Ectodermal cell (in vitro differentiated cells): ENCODE results near the gene ATG4B.
"Not testable (repeated sequence)": the region's sequence is repeated elsewhere in the genome, so short reads cannot be mapped to it uniquely, and the experiment has no call there.

Experiments
- H3K27ac ChIP-seq: 2 replicates; pipeline ENCODE4 v1.7.0; 2013; ENCODE audit warnings: mild to moderate bottlenecking, low read depth, low read length; ENCODE audit not compliant: insufficient read depth, poor library complexity, severe bottlenecking
- H3K27me3 ChIP-seq: 2 replicates; pipeline ENCODE4 v1.7.0; 2013; ENCODE audit warnings: mild to moderate bottlenecking, low read length; ENCODE audit not compliant: insufficient read depth, control insufficient read depth, poor library complexity, severe bottlenecking
- H3K36me3 ChIP-seq: one replicate; pipeline ENCODE4 v1.7.0; 2013; ENCODE audit warnings: low read length; ENCODE audit not compliant: control insufficient read depth, insufficient read depth
- H3K4me1 ChIP-seq: one replicate; pipeline ENCODE4 v1.7.0; 2013; ENCODE audit warnings: low read length; ENCODE audit not compliant: control insufficient read depth, insufficient read depth
- H3K4me3 ChIP-seq: 2 replicates; pipeline ENCODE4 v1.7.0; 2013; ENCODE audit warnings: low read depth, low read length, control low read depth; ENCODE audit not compliant: insufficient read depth
- H3K9me3 ChIP-seq: 2 replicates; pipeline ENCODE4 v1.7.0; 2013; ENCODE audit warnings: mild to moderate bottlenecking, low read length, moderate library complexity; ENCODE audit not compliant: control insufficient read depth
- WGBS, 2 experiments: methylation state at CpG; one replicate each; pipeline ENCODE4 v1.1.7; 2013; ENCODE audit warnings: missing lambda C conversion rate in 2 of 2; 5-methylcytosine and 5-hydroxymethylcytosine counted together

ATG4B gene

DNA sequence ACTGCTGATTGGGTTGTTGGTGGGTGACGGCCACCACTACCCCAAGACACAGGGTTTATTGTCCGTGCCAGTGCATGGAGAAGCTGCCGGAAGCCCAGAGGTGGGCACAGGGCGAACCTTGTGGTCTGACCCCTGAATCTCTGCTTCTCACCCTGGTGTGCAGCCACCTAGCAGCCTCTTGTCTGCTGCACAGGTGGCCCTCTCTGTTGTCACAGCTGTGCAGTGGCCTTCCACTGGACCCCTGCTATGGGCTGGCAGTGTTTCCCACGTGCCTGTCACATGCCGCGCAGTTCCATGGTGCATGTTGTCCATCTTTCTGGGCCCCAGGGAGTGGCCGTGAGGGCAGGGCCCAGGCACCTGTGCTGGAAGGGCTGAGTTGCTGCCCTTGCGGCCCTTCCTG is 15.2 kb downstream of the ATG4B start:
- Histone ChIP-seq H3K9me3 (no peaks in the 10 kb centered on the region), H3K27me3 (no peaks in the 10 kb centered on the region), H3K27ac (no peak overlapping the region), H3K4me1 (no peaks in the 10 kb centered on the region), H3K36me3 (peaks cover 20% of the 10 kb centered on the region), H3K4me3 (no peak overlapping the region)
- 95 to 97% methylated on average over 9 of the region's 9 CpGs for WGBS, 2 experiments

DNA sequence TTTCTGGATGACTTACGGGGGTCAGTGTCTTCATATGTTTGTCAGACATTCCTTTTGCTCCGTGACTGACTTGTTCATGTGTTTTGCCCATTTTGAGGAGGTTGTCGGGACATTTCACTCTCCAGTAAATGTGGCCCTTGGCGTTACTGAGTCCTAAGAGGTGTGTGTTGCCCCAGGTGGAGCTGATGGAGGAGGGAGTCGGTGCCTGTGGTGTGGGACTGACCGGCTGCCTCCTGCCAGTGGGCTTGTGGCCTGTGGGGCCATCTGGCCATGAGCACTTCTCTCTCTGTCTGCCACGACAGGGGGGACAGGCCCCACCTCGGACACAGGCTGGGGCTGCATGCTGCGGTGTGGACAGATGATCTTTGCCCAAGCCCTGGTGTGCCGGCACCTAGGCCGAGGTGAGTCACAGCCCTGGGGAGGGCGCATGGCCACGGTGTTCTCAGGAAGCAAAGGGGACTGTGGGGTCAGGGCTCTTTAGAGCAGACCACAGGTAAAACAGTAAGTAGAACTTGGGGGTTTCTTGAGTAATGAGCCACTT is 15.8 kb downstream of the ATG4B start:
- Histone ChIP-seq H3K27me3 (no peaks in the 10 kb centered on the region), H3K27ac (no peak overlapping the region), H3K4me1 (no peaks in the 10 kb centered on the region), H3K4me3 (no peak overlapping the region), H3K36me3 (peaks cover 26% of the 10 kb centered on the region), H3K9me3 (no peaks in the 10 kb centered on the region)
- 95 to 97% methylated on average over 13 of the region's 13 CpGs for WGBS, 2 experiments

DNA sequence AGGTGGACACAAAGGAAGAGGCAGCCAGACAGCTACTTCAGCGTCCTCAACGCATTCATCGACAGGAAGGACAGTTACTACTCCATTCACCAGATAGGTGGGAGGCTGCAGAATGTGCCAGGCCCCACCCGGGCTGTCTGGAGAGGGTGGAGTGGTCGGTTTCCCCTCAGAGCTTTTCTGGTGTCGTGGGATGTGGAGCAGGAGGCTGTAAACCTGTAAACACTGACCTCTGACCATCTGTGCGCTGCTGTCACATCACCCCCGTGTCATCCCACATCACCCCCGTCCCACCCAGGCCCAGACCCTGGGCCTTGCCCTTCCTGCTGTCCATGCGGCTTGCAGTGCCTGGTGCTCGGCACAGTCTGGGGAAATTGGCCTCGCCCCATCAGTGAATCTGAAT is 17.1 kb downstream of the ATG4B start:
- H3K4me3 ChIP-seq, result no peak overlapping the region
- no peaks in the 10 kb centered on the region for H3K27me3 ChIP-seq
- H3K36me3 ChIP-seq, result peaks cover 27% of the 10 kb centered on the region
- 96 to 97% methylated on average over 12 of the region's 12 CpGs for WGBS, 2 experiments
- no peaks in the 10 kb centered on the region for H3K9me3 ChIP-seq
- H3K27ac ChIP-seq, result no peak overlapping the region
- no peaks in the 10 kb centered on the region for H3K4me1 ChIP-seq

DNA sequence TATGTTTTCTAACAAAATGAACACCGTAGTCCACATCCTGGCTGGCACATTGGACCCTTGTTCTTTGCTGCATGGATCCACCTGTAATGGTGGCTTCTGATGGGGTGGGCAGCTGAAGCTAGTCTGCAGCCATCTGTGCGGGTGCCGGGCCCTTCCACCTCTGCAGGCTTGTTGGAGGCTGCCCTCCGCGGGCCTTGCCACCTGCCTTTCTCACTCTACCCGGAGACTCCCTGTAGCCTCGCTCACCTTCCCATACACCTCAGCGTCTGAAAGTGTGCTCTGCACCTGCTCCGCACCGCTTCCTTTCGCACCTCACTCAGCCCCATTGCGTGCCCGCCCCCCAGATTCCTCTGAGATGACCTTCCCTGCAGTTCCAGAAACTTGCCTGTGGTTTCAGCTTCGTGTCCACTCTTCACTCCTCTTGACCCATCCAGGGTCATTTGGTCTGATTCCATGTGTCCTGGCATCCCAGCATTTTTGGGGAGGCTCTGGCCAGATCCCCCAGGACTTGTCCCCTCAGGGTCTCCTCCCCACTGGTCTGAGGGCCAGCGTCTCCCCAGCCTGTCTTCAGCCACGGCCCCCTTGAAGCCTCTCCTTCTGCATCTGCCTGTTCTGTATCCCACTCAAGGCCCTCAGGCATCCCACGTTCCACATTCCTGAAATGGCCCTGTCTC is 18.2 kb downstream of the ATG4B start:
- Histone ChIP-seq H3K4me1 (no peaks in the 10 kb centered on the region), H3K27ac (no peak overlapping the region), H3K9me3 (no peaks in the 10 kb centered on the region), H3K27me3 (no peaks in the 10 kb centered on the region), H3K36me3 (peaks cover 32% of the 10 kb centered on the region), H3K4me3 (no peak overlapping the region)
- 93 to 96% methylated on average over 17 of the region's 17 CpGs for WGBS, 2 experiments

DNA sequence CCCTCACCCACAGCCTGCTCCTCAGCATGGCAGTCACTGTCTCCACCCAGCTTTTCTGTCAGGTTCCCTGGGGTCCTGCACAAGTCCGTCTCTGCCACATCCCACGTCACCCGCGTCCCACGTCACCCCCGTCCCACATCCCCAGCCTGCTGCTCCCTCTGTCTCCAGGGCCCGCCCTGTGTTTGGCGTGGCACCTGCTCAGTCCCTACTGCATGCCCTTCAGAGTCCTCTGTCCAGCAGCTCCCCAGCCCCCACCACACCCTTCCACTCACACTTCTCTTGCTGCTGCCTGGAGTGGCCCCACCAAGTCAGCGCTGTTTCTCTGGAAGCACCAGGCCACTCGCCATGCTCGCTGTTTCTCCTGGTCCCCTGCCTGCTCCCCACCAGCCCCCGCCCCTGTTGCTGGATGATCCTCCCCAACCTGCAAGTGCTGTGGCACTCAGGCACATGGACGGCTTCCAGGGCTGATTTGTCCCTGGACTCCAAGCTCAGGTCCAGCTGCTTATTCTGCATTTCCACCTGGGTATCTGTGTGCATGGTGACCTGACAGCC is 18.8 kb downstream of the ATG4B start:
- WGBS, 2 experiments, result 95 to 96% methylated on average over 13 of the region's 13 CpGs
- Histone ChIP-seq H3K9me3 (no peaks in the 10 kb centered on the region), H3K27ac (no peak overlapping the region), H3K27me3 (no peaks in the 10 kb centered on the region), H3K4me3 (no peak overlapping the region), H3K4me1 (no peaks in the 10 kb centered on the region), H3K36me3 (peaks cover 32% of the 10 kb centered on the region)

DNA sequence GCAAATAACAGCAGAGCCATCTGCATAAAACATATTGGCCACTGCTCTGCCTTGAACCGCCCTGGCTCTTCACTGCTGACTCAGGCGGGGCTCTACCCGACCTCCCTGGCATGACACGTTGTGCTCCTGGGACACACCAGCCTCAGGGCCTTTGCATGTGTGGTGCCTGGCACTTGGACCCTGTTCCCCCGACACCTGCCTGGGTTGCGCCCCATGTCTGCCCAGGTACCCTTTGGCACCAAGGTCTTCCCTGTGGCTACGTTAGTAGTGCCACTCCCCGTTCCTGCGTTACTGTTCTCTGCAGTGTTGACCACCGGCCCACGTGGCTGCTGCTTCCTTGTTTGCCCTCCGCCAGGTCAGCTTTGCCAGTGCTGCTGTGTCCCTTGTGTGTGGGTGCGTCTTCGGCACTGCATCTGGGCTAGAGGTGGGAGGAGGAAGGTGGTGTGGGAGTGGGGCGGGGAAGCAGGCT is 20.3 kb downstream of the ATG4B start:
- 88% methylated on average over 15 of the region's 15 CpGs for WGBS, 2 experiments
- no peak overlapping the region for H3K4me3 ChIP-seq
- H3K36me3 ChIP-seq, result peaks cover 29% of the 10 kb centered on the region
- no peaks in the 10 kb centered on the region for H3K4me1 ChIP-seq
- H3K27me3 ChIP-seq, result no peaks in the 10 kb centered on the region
- H3K27ac ChIP-seq, result no peak overlapping the region
- H3K9me3 ChIP-seq, result no peaks in the 10 kb centered on the region

DNA sequence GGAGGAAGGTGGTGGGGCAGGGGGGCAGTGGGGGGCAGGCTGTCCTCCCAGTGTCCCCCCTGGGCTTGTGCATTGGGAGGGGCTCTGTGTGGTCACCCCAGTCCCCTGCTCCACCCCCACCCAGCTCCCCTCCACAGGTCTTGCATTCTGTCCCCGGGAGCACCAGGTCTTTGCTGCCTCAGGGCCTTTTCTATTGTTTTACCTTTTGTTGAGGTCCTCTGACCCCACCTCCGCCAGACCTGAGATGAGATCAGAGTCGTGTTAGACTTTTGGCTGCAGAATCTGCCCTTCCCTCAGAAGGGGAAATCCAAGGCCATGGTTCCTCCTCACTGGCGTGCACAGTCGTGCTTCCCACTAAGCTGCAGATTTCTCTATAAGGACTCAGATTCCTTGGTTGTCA is 20.8 kb downstream of the ATG4B start:
- H3K36me3 ChIP-seq, result peaks cover 26% of the 10 kb centered on the region

DNA sequence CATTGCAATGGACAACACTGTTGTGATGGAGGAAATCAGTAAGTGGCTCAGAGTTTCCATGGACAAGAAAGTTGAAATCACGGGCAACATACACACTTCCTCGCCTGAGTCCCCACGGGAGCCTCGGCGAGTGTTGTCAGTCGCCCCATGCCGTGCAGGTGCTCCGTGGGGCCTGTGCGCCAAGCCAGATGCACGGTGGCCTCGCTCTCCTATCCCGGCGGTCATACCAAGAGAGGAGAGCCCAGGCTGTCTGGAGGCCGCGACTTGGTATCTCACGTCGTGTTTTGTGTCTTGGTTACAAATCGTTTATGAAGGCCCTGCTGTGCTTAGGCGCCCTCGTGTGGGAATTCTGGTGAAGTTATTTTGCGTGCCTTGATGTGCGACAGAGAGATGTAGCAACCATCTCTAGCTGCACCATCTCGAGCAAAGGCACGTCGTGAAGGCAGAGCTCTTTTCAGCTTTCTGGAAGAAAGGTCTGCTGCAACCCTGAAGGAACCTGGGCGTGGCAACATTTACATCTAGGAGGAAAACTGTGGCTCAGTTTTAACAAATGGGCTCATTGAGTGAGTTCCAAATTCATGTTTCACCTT is 21.8 kb downstream of the ATG4B start:
- H3K9me3 ChIP-seq, result no peaks in the 10 kb centered on the region
- no peak overlapping the region for H3K4me3 ChIP-seq
- WGBS, 2 experiments, result 80 to 83% methylated on average over 26 of the region's 26 CpGs
- peaks cover 26% of the 10 kb centered on the region for H3K36me3 ChIP-seq
- H3K27ac ChIP-seq, result no peak overlapping the region
- no peaks in the 10 kb centered on the region for H3K4me1 ChIP-seq
- H3K27me3 ChIP-seq, result no peaks in the 10 kb centered on the region

More for the DNA sequence above, 20.8 kb downstream of the ATG4B start:
- Histone ChIP-seq H3K4me3 (no peak overlapping the region), H3K9me3 (no peaks in the 10 kb centered on the region), H3K27me3 (no peaks in the 10 kb centered on the region), H3K4me1 (no peaks in the 10 kb centered on the region), H3K27ac (no peak overlapping the region)
- 84 to 86% methylated on average over 5 of the region's 5 CpGs for WGBS, 2 experiments

DNA sequence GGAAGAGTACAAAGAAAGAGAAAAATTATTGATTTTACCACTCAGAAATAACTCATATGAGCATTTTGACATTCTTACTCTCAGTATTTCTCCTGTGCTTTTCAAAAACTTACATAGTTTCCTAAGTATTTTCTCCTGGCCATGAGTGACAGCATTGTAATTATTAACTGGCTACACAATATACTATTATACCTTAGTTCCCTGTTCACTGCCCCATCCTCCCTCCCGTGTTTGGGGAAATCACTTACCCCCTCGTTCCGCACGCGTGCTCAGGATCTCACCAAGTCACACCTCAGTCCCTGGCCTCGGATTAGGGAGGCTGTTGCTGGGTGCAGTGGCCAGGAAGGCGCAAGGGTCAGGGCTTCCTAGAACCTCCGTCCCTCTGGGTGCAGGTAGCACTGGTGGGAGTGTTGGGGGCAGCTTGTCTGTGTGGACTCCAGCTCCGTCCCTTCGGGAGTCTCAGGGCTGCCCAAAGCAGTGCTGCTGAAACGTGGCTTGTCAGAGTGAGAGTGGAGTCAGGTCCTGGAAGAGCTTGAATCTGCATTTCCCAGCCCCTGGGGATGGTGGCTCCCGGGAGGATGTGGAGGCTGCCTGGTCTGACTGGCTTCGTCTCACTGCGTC is 23.2 kb downstream of the ATG4B start:
- Histone ChIP-seq H3K27me3 (no peaks in the 10 kb centered on the region), H3K36me3 (peaks cover 16% of the 10 kb centered on the region), H3K4me3 (no peak overlapping the region), H3K9me3 (no peaks in the 10 kb centered on the region), H3K27ac (no peak overlapping the region), H3K4me1 (peaks cover 5% of the 10 kb centered on the region)
- WGBS, 2 experiments, result 96 to 97% methylated on average over 14 of the region's 14 CpGs

DNA sequence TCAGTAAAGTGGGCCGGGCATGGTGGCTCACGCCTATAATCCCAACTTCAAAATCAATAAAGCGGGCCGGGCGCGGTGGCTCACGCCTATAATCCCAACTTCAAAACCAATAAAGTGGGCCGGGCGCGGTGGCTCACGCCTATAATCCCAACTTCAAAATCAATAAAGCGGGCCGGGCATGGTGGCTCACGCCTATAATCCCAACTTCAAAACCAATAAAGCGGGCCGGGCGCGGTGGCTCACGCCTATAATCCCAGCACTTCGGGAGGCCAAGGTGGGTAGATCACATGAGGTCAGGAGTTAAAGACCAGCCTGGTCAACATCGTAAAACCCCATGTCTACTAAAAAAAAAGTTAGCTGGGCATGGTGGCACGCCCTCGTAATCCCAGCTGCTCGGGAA is 25.2 kb downstream of the ATG4B start:
- 83 to 88% methylated on average over 24 of the region's 24 CpGs for WGBS, 2 experiments
- H3K4me1 ChIP-seq, result peaks cover 18% of the 10 kb centered on the region
- not testable (repeated sequence) for H3K27ac ChIP-seq, H3K4me3 ChIP-seq, H3K9me3 ChIP-seq, H3K27me3 ChIP-seq
- peaks cover 13% of the 10 kb centered on the region for H3K36me3 ChIP-seq
